GM10266 (cell line): ENCODE results near the gene COL11A2.

Experiments used
- DNase-seq: peaks from one replicate; pipeline ENCODE4 v3.0.0; 2012; ENCODE audit errors: extremely low spot score
- CTCF ChIP-seq: IDR thresholded peaks from 2 replicates; pipeline ENCODE4 v1.5.1; 2012; ENCODE audit warnings: mild to moderate bottlenecking, low read depth; ENCODE audit not compliant: control insufficient read depth, insufficient read depth; ENCODE audit errors: missing control alignments

COL11A2 gene

GRCh38 chr6:33201935-33202334, 9.7 kb upstream of the COL11A2 start:
- TF ChIP-seq CTCF = no peak
- no peak for DNase-seq

GRCh38 chr6:33201147-33201545, 8.9 kb upstream of the COL11A2 start:
- peak; percentile 23 for TF ChIP-seq CTCF
- no peak for DNase-seq

- TF ChIP-seq CTCF = no peak
Observed at GRCh38 chr6:33200219-33201146, 8.2 kb upstream of the COL11A2 start, which contains the start of the genes RXRB and SLC39A7. RXRB (minus strand) TSS chr6:33200665; CDS start chr6:33200476, 189 bp downstream. SLC39A7 (plus strand) TSS chr6:33200867; CDS start chr6:33201246, 379 bp downstream.

GRCh38 chr6:33199687-33200218, 7.5 kb upstream of the COL11A2 start:
- no peak for TF ChIP-seq CTCF

More at GRCh38 chr6:33200219-33201146, 8.2 kb upstream of the COL11A2 start, which contains the start of the genes RXRB and SLC39A7:
- DNase-seq = peak; percentile 99

GRCh38 chr6:33198853-33199436, 6.7 kb upstream of the COL11A2 start:
- TF ChIP-seq CTCF = no peak
- no peak for DNase-seq

More at GRCh38 chr6:33199687-33200218, 7.5 kb upstream of the COL11A2 start:
- peak; percentile 89 for DNase-seq

- DNase-seq = no peak
- TF ChIP-seq CTCF = no peak
Observed at GRCh38 chr6:33198159-33198852, 6.0 kb upstream of the COL11A2 start.
